Measurements from ENCODE around the gene TTLL9. TPM values are rescaled to one million over a fixed set of nuclear protein-coding genes. Genes with fewer than 3 reads are reported as not detected.

Gene TTLL9
- total and polyA plus RNA-seq, 8 donors = 0.15 to 0.43 (median 0.18) TPM; not detected in 5

- intact Hi-C loops (cut with DNase I; ENCODE audit: low total_unique reads) = loop anchor here (5.0 kb wide), 1 partner anchor 101 kb away; no protein-coding TSS in a partner anchor
- H3K4me1 ChIP-seq = peaks cover 13 to 24% (median 19%) of the 10 kb centered on the region in 4 donors
Measured at GRCh38 chr20:31953556-31954148, 83.2 kb downstream of the TTLL9 start.

GRCh38 chr20:31954500-31954899, 84.1 kb downstream of the TTLL9 start:
- 60 to 73% (median 68%) methylated on average over 1 of the region's 1 CpG for WGBS, 5 donors

More at GRCh38 chr20:31953556-31954148, 83.2 kb downstream of the TTLL9 start:
- no peak overlapping the region for H3K27ac ChIP-seq
- H3K27me3 ChIP-seq = peaks cover 0 to 17% (median 9%) of the 10 kb centered on the region in 3 donors
- DNase-seq = no peak
- no peak overlapping the region for H3K4me3 ChIP-seq
- H3K36me3 ChIP-seq = peaks cover 12 to 18% (median 14%) of the 10 kb centered on the region in 4 donors
- 75 to 87% (median 80%) methylated on average over 6 of the region's 6 CpGs for WGBS, 5 donors
- no peaks in the 10 kb centered on the region for H3K9me3 ChIP-seq
- TF ChIP-seq CTCF (IDR thresholded peaks at IDR 0.05) (no peak), EP300 (IDR thresholded peaks at IDR 0.05) (no peak), POLR2AphosphoS5 (IDR thresholded peaks at IDR 0.05) (no peak), POLR2A (IDR thresholded peaks at IDR 0.05) (no peak)

GRCh38 chr20:31956556-31957526, 86.4 kb downstream of the TTLL9 start:
- Histone ChIP-seq H3K4me1 (no peaks in the 10 kb centered on the region), H3K36me3 (no peaks in the 10 kb centered on the region), H3K4me3 (no peak overlapping the region), H3K27me3 (peaks cover 0 to 32% (median 9%) of the 10 kb centered on the region in 3 donors), H3K27ac (no peak overlapping the region), H3K9me3 (no peaks in the 10 kb centered on the region)
- intact Hi-C loops (cut with DNase I; ENCODE audit: low total_unique reads) = no loop called here
- 38 to 47% (median 39%) methylated on average over 11 of the region's 11 CpGs for WGBS, 5 donors
- no peak for DNase-seq
- TF ChIP-seq CTCF (IDR thresholded peaks at IDR 0.05) = no peak
- TF ChIP-seq EP300 (IDR thresholded peaks at IDR 0.05) = no peak
- no peak for TF ChIP-seq POLR2A (IDR thresholded peaks at IDR 0.05)
- no peak for TF ChIP-seq POLR2AphosphoS5 (IDR thresholded peaks at IDR 0.05)

More at GRCh38 chr20:31954500-31954899, 84.1 kb downstream of the TTLL9 start:
- no peak for TF ChIP-seq CTCF (IDR thresholded peaks at IDR 0.05)
- TF ChIP-seq EP300 (IDR thresholded peaks at IDR 0.05) = no peak
- TF ChIP-seq POLR2A (IDR thresholded peaks at IDR 0.05) = no peak
- no peak for TF ChIP-seq POLR2AphosphoS5 (IDR thresholded peaks at IDR 0.05)
- intact Hi-C loops (cut with DNase I; ENCODE audit: low total_unique reads) = loop anchor here (5.0 kb wide), 1 partner anchor 102 kb away; no protein-coding TSS in a partner anchor
- Histone ChIP-seq H3K27ac (no peak overlapping the region), H3K36me3 (peaks cover 4 to 9% (median 5%) of the 10 kb centered on the region in 4 donors), H3K27me3 (peaks cover 0 to 24% (median 9%) of the 10 kb centered on the region in 3 donors), H3K4me1 (peaks cover 13 to 19% (median 18%) of the 10 kb centered on the region in 4 donors), H3K9me3 (no peaks in the 10 kb centered on the region), H3K4me3 (no peak overlapping the region)
- DNase-seq = no peak

GRCh38 chr20:31962761-31963160, 92.3 kb downstream of the TTLL9 start:
- 21 to 45% (median 36%) methylated on average over 2 of the region's 2 CpGs for WGBS, 5 donors
- Histone ChIP-seq H3K4me1 (peaks cover 0 to 4% (median 1%) of the 10 kb centered on the region in 4 donors), H3K27me3 (peaks cover 0 to 71% (median 36%) of the 10 kb centered on the region in 3 donors), H3K36me3 (no peaks in the 10 kb centered on the region), H3K27ac (no peak overlapping the region), H3K9me3 (no peaks in the 10 kb centered on the region), H3K4me3 (no peak overlapping the region)
- no peak for TF ChIP-seq POLR2A (IDR thresholded peaks at IDR 0.05)
- TF ChIP-seq CTCF (IDR thresholded peaks at IDR 0.05) = no peak
- no peak for TF ChIP-seq EP300 (IDR thresholded peaks at IDR 0.05)
- TF ChIP-seq POLR2AphosphoS5 (IDR thresholded peaks at IDR 0.05) = no peak
- DNase-seq = no peak
- intact Hi-C loops (cut with DNase I; ENCODE audit: low total_unique reads) = no loop called here

Measured in stomach (tissue), 9 donors.